Psoas muscle (tissue), 8 donors: ENCODE results near the gene ZFP36L2. TPM values are rescaled to one million over a fixed set of nuclear protein-coding genes. Genes with fewer than 3 reads are reported as not detected.

Experiments
- ATAC-seq, 4 donors: fragments of 200-7000 bp; cut with Tn5 transposase; one replicate each; pipeline ENCODE4 v1.9.1; 2020; ENCODE audit warnings: moderate library complexity in 3 of 4, mild to moderate bottlenecking in 2 of 4
- DNase-seq, 2 donors: peaks; one replicate each; pipeline ENCODE4 v3.0.0-alpha.2; 2020
- H3K27ac ChIP-seq: fragments of 200-600 bp; one replicate; pipeline ENCODE4 v1.8.0; 2022
- H3K27me3 ChIP-seq, 3 donors: fragments of 200-600 bp in 1 of 3; one replicate each; pipeline versions ENCODE4 v1.6.1 to v1.8.0; 2013 to 2022; ENCODE audit warnings: low read length in 2 of 3, mild to moderate bottlenecking in 2 of 3, moderate library complexity in 1 of 3; ENCODE audit not compliant: insufficient read depth in 3 of 3
- H3K36me3 ChIP-seq, 2 donors: fragments of 200-600 bp in 1 of 2; one replicate each; pipeline versions ENCODE4 v1.6.1 to v1.8.0; 2013 to 2022; ENCODE audit warnings: low read depth in 1 of 2, mild to moderate bottlenecking in 1 of 2, moderate library complexity in 1 of 2; ENCODE audit not compliant: insufficient read depth in 1 of 2
- H3K4me1 ChIP-seq: fragments of 200-600 bp; one replicate; pipeline ENCODE4 v1.8.0; 2022
- H3K4me3 ChIP-seq: fragments of 200-600 bp; one replicate; pipeline ENCODE4 v1.8.0; 2022; ENCODE audit warnings: mild to moderate bottlenecking
- H3K9me3 ChIP-seq: fragments of 200-600 bp; one replicate; pipeline ENCODE4 v1.8.0; 2022
- CTCF ChIP-seq: fragments of 200-600 bp; IDR thresholded peaks from one replicate; pipeline ENCODE4 v1.8.0; 2022; ENCODE audit warnings: antibody characterized with exemption
- WGBS, 3 donors: extraction: QIAGEN DNeasy Blood & Tissue Kit; methylation state at CpG; one replicate each; pipeline versions ENCODE4 v1.1.6 to v1.1.7; 2013; 5-methylcytosine and 5-hydroxymethylcytosine counted together
- intact Hi-C, 2 donors: fragments of 100-400 bp; cut with DNase I; formaldehyde crosslinking; loops; one replicate each; pipeline versions ENCODE4 v1.11.0 to v1.14.2; 2022
- polyA plus RNA-seq, 3 donors: library from polyadenylated mRNA; stranded (reverse); fragments of 200-250 nt; gene quantifications; one replicate each; pipeline ENCODE4 v1.2.3, GENCODE V29; 2013
- total RNA-seq, 4 donors: library from RNA; stranded (reverse); fragmentation: NEBNext Ultra II Directional in 2 of 4; extraction: Animal tissue kit (Norgen Biotek cat#: 25700) in 2 of 4; gene quantifications; one replicate each; pipeline versions ENCODE4 v1.2.1 to v1.2.4, GENCODE V29; 2021 to 2023
- donor health status: healthy with polysubstance abuse.
- donor health status: DM: no; HTN: no; CAD: no; lungs with moderate emphysema.
- donor health status: Bipolar disorder and iron deficiency.
- donor health status: healthy.
- donor health status: DM: yes; HTN: yes; CAD: no.
- donor health status: DM: no; HTN: no; CAD: no.
- donor health status: DM: no; HTN: no; CAD: no.
- donor health status: DM: yes; HTN: yes; CAD: no.

The ZFP36L2 gene
- total and polyA plus RNA-seq, 7 donors: 26.3 to 103 (median 48.9) TPM

DNA sequence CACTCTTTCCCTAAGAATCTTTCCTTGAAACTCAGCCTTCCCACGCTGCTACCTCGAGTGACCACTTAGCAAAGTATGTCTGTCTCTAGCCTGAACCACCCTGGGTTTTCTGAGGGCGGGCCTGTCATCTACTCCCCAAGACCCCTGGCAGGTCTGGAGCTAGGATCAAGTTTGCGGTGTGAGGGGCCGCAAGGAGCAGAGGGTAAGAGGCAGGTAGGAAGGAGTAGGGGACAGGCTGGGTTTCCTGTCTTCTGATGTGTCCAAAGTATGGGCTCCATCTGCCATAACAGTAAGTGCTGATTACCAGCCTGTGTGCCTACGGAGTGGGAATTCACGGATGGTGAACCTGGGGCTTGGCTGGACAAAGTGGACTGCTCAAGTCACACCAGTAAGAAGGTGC, 25.4 kb downstream of the ZFP36L2 start:
- H3K9me3 ChIP-seq: no peaks in the 10 kb centered on the region
- H3K36me3 ChIP-seq: no peaks in the 10 kb centered on the region
- no peak for TF ChIP-seq CTCF
- intact Hi-C loops: no loop called here
- H3K4me1 ChIP-seq: no peaks in the 10 kb centered on the region
- DNase-seq (no peak), ATAC-seq (no peak)
- no peaks in the 10 kb centered on the region for H3K27me3 ChIP-seq
- H3K4me3 ChIP-seq: no peak overlapping the region
- 95 to 98% (median 97%) methylated on average over 7 of the region's 7 CpGs for WGBS, 3 donors
- no peak overlapping the region for H3K27ac ChIP-seq

- no peak for TF ChIP-seq CTCF
- no peak for DNase-seq
- Histone ChIP-seq H3K27me3 (no peaks in the 10 kb centered on the region), H3K4me1 (no peaks in the 10 kb centered on the region), H3K9me3 (no peaks in the 10 kb centered on the region), H3K27ac (no peak overlapping the region), H3K36me3 (no peaks in the 10 kb centered on the region), H3K4me3 (no peak overlapping the region)
- 80 to 85% (median 83%) methylated on average over 16 of the region's 16 CpGs for WGBS, 3 donors
- intact Hi-C loops: no loop called here
- ATAC-seq: no peak
These were observed 26.6 kb downstream of the ZFP36L2 start for GRCh38 chr2:43199492-43200488.

DNA sequence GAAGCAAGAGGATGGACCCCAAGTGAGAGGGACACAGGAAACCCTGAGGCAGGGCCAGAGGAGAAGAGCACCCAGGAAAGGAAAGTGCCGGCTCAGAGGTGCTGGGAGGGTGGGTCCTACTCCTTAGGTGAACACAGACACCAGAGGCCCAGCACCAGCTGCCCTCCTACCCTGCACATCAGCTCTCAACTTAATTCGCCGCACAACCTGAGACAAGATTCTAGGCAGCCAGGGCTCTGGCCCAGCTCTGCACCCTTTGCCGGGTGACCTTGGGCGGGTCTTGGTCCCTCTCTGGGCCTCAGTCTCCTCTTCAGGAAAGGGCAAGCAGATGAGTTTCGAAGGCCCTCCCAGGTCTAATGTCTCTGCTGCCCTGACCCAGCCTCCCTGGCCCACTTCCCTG, 28.1 kb downstream of the ZFP36L2 start:
- DNase-seq (no peak), ATAC-seq (no peak)
- Histone ChIP-seq H3K27ac (no peak overlapping the region), H3K36me3 (no peaks in the 10 kb centered on the region), H3K4me3 (no peak overlapping the region), H3K27me3 (no peaks in the 10 kb centered on the region), H3K9me3 (no peaks in the 10 kb centered on the region), H3K4me1 (no peaks in the 10 kb centered on the region)
- no peak for TF ChIP-seq CTCF
- intact Hi-C loops: no loop called here
- WGBS, 3 donors: 96 to 99% (median 99%) methylated on average over 6 of the region's 6 CpGs

DNA sequence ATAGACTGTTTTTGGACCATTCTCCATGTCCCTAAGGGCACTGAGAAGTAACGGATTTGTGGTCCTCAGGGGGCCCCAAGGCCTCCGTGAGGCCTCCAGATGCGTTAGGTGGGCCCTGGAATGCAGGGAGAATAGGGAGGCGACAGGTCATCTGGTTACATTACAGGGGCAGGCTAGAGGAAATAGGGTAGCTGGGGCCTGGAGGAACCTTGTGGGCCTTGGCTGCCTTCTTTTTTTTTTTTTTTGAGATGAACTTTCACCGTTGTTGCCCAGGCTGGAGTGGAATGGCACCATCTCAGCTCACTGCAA, 28.9 kb downstream of the ZFP36L2 start:
- WGBS, 3 donors: 91 to 96% (median 93%) methylated on average over 5 of the region's 5 CpGs
- Histone ChIP-seq H3K36me3 (no peaks in the 10 kb centered on the region), H3K9me3 (no peaks in the 10 kb centered on the region), H3K27ac (no peak overlapping the region), H3K4me1 (no peaks in the 10 kb centered on the region), H3K27me3 (no peaks in the 10 kb centered on the region), H3K4me3 (no peak overlapping the region)
- ATAC-seq (no peak), DNase-seq (no peak)
- intact Hi-C loops: no loop called here
- no peak for TF ChIP-seq CTCF
